Spleen (tissue), 11 donors: ENCODE results near the gene GLDN. TPM values are rescaled to one million over a fixed set of nuclear protein-coding genes. Genes with fewer than 3 reads are reported as not detected.

Experiments used
- DNase-seq: peaks from one replicate; pipeline ENCODE4 v3.0.0-alpha.2; 2020
- H3K27ac ChIP-seq, 8 donors: fragments of 200-600 bp; sonication (generic) in 7 of 8; 1 replicate in 4 of 8; 2 replicates in 4 of 8; pipeline versions ENCODE4 v1.5.0 to v1.8.0; 2016 to 2021; ENCODE audit warnings: inconsistent platforms in 4 of 8, mild to moderate bottlenecking in 4 of 8, moderate library complexity in 1 of 8
- H3K27me3 ChIP-seq, 7 donors: fragments of 200-600 bp; sonication (generic) in 6 of 7; replicated peaks in 1 of 7; 1 replicate in 4 of 7; 2 replicates in 3 of 7; pipeline versions ENCODE4 v1.5.0 to v1.8.0; 2016 to 2021; ENCODE audit warnings: inconsistent platforms in 3 of 7, mild to moderate bottlenecking in 1 of 7
- H3K36me3 ChIP-seq, 6 donors: fragments of 200-600 bp; sonication (generic) in 5 of 6; 1 replicate in 4 of 6; 2 replicates in 2 of 6; pipeline versions ENCODE4 v1.5.0 to v1.8.0; 2016 to 2021; ENCODE audit warnings: inconsistent platforms in 2 of 6
- H3K4me1 ChIP-seq, 6 donors: fragments of 200-600 bp; sonication (generic) in 5 of 6; 1 replicate in 3 of 6; 2 replicates in 3 of 6; pipeline versions ENCODE4 v1.5.0 to v1.8.0; 2016 to 2021; ENCODE audit warnings: inconsistent platforms in 3 of 6
- H3K4me3 ChIP-seq, 8 donors: fragments of 200-600 bp; sonication (generic) in 7 of 8; 1 replicate in 4 of 8; 2 replicates in 4 of 8; pipeline versions ENCODE4 v1.5.0 to v1.8.0; 2016 to 2021; ENCODE audit warnings: inconsistent platforms in 4 of 8, mild to moderate bottlenecking in 4 of 8, moderate library complexity in 2 of 8
- H3K9me3 ChIP-seq, 8 donors: fragments of 200-600 bp; sonication (generic) in 7 of 8; 1 replicate in 4 of 8; 2 replicates in 4 of 8; pipeline versions ENCODE4 v1.5.0 to v1.8.0; 2016 to 2021; ENCODE audit warnings: inconsistent platforms in 4 of 8
- POLR2A ChIP-seq, 3 donors: fragments of 450-650 bp; IDR thresholded peaks; one replicate each; pipeline ENCODE4 v1.5.1; 2017; ENCODE audit warnings: antibody characterized with exemption in 3 of 3, mild to moderate bottlenecking in 1 of 3
- POLR2AphosphoS5 ChIP-seq, 3 donors: sonication (generic); formaldehyde crosslinking; IDR thresholded peaks; one replicate each; pipeline ENCODE4 v1.5.1; 2017; ENCODE audit warnings: antibody characterized with exemption in 3 of 3
- WGBS, 5 donors: extraction: QIAGEN DNeasy Blood & Tissue Kit in 3 of 5; methylation state at CpG; one replicate each; pipeline versions ENCODE4 v1.1.5 to v1.1.7; 2013 to 2018; 5-methylcytosine and 5-hydroxymethylcytosine counted together
- intact Hi-C: fragments of 100-400 bp; cut with DNase I; formaldehyde crosslinking; loops from one replicate; pipeline ENCODE4 v1.15.0; 2023; ENCODE audit warnings: low total_unique reads
- polyA plus RNA-seq, 3 donors: library from polyadenylated mRNA; stranded (reverse); fragments of 200-250 nt; gene quantifications; one replicate each; pipeline ENCODE4 v1.2.1, GENCODE V29; 2013
- total RNA-seq, 7 donors: library from RNA; depleted of rRNA in 3 of 7; stranded (reverse); fragments of >200 nt in 3 of 7; fragmentation: NEBNext Ultra II Directional in 4 of 7; extraction: Animal tissue kit (Norgen Biotek cat#: 25700) in 4 of 7; gene quantifications; one replicate each; pipeline versions ENCODE4 v1.1.0 to v1.2.1, GENCODE V29; 2016 to 2021
- TF ChIP-seq, protein P1 (sequence below), 11 experiments: fragments of 200-600 bp in 7 of 11; fragments of 450-650 bp in 4 of 11; sonication (generic) in 4 of 11; IDR thresholded peaks in 8 of 11; conservative IDR thresholded peaks in 3 of 11; 1 replicate in 7 of 11; 2 replicates in 4 of 11; pipeline versions ENCODE4 v1.4.0 to v1.8.0; 2016 to 2021; ENCODE audit warnings: antibody characterized with exemption in 11 of 11, inconsistent platforms in 4 of 11, mild to moderate bottlenecking in 1 of 11
- donor health status: healthy with polysubstance abuse.
- donor health status: DM: no; HTN: no; CAD: no; lungs with moderate emphysema.
- donor health status: DM: no; HTN: no; CAD: no.
- donor health status: Bipolar disorder and iron deficiency.
- donor health status: healthy.
- donor health status: DM: no; HTN: no; CAD: no.
- donor health status: DM: yes; HTN: yes; CAD: no.

GLDN gene
- total and polyA plus RNA-seq, 10 donors = 0.94 to 18.2 (median 3.5) TPM

DNA sequence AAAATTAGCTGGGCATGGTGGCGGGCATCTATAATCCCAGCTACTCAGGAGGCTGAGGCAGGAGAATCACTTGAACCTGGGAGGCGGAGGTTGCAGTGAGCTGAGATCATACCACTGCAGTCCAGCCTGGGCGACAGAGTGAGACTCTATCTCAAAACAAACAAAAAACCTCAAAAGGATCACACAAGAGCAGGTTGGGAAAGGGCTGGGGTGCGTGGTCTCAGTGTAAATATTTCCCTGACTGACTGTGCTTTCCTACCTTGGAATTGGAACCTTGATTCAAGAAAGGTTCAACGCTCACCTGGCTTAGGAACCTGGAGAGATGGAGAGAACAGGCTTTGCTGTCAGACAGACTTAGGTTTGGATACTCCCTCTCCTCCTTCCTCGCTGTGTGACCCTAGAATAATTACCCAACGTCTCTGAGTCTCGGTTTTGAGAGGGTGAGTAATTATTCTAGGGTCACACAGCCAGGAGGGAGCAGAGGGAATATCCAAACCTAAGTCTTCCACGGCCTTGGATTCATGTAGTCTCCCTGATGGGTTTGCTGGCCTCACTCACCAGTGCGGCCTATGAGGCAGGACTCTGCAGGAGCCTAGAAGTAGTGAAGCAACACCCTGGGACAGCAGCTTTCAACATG, 27.7 kb upstream of the GLDN start:
- Histone ChIP-seq H3K4me3 (no peak overlapping the region), H3K9me3 (no peaks in the 10 kb centered on the region), H3K36me3 (no peaks in the 10 kb centered on the region), H3K27me3 (peaks cover 0 to 15% (median 0%) of the 10 kb centered on the region in 7 donors), H3K27ac (no peak overlapping the region), H3K4me1 (peaks cover 0 to 12% (median 0%) of the 10 kb centered on the region in 6 donors)
- intact Hi-C loops = no loop called here
- TF ChIP-seq POLR2AphosphoS5 (IDR thresholded peaks at IDR 0.05) (no peak), POLR2A (IDR thresholded peaks at IDR 0.05) (no peak)
- TF ChIP-seq, protein P1, sequence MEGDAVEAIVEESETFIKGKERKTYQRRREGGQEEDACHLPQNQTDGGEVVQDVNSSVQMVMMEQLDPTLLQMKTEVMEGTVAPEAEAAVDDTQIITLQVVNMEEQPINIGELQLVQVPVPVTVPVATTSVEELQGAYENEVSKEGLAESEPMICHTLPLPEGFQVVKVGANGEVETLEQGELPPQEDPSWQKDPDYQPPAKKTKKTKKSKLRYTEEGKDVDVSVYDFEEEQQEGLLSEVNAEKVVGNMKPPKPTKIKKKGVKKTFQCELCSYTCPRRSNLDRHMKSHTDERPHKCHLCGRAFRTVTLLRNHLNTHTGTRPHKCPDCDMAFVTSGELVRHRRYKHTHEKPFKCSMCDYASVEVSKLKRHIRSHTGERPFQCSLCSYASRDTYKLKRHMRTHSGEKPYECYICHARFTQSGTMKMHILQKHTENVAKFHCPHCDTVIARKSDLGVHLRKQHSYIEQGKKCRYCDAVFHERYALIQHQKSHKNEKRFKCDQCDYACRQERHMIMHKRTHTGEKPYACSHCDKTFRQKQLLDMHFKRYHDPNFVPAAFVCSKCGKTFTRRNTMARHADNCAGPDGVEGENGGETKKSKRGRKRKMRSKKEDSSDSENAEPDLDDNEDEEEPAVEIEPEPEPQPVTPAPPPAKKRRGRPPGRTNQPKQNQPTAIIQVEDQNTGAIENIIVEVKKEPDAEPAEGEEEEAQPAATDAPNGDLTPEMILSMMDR (IDR thresholded peaks at IDR 0.05 in 8 of 11, conservative IDR thresholded peaks at IDR 0.05 in 3 of 11) = no peak
- no peak for DNase-seq
- 73 to 93% (median 86%) methylated on average over 10 of the region's 10 CpGs for WGBS, 5 donors

- no peak overlapping the region for H3K4me3 ChIP-seq
- H3K36me3 ChIP-seq = no peaks in the 10 kb centered on the region
- TF ChIP-seq, protein P1 (IDR thresholded peaks at IDR 0.05 in 8 of 11, conservative IDR thresholded peaks at IDR 0.05 in 3 of 11) = no peak
- TF ChIP-seq POLR2AphosphoS5 (IDR thresholded peaks at IDR 0.05) (no peak), POLR2A (IDR thresholded peaks at IDR 0.05) (no peak)
- no peak overlapping the region for H3K27ac ChIP-seq
- H3K4me1 ChIP-seq = peaks cover 0 to 7% (median 0%) of the 10 kb centered on the region in 6 donors
- H3K9me3 ChIP-seq = no peaks in the 10 kb centered on the region
- 80 to 86% (median 81%) methylated on average over 10 of the region's 10 CpGs for WGBS, 5 donors
- peaks cover 0 to 12% (median 0%) of the 10 kb centered on the region in 7 donors for H3K27me3 ChIP-seq
- no peak for DNase-seq
- intact Hi-C loops = no loop called here
Measured at GRCh38 chr15:51314391-51315337, 26.8 kb upstream of the GLDN start.

DNA sequence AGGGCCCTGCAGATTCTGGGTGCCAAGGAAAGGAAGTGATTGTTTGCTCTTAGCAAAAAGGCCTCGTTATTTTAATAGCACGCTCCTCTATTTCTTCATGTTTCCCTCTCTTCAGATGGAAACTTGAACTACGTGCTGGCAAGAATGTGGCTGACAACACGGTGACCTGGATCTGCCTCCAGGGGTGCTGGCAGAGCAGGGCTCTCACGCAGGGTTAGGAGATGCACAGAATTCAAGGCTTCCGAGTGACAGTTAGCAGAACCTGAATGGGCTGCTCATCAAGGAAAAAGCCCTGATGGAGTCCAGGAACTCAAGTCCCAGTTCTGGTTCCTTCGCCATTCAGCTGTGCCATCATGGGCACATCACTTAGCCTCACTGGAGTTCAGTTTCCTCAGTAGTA, 25.7 kb upstream of the GLDN start:
- Histone ChIP-seq H3K4me1 (peaks cover 0 to 7% (median 0%) of the 10 kb centered on the region in 6 donors), H3K9me3 (no peaks in the 10 kb centered on the region), H3K27ac (no peak overlapping the region), H3K4me3 (no peak overlapping the region), H3K27me3 (peaks cover 0 to 12% (median 0%) of the 10 kb centered on the region in 7 donors), H3K36me3 (no peaks in the 10 kb centered on the region)
- WGBS, 5 donors = 86 to 94% (median 89%) methylated on average over 7 of the region's 7 CpGs
- DNase-seq = no peak
- no peak for TF ChIP-seq POLR2AphosphoS5 (IDR thresholded peaks at IDR 0.05)
- TF ChIP-seq, protein P1 (IDR thresholded peaks at IDR 0.05 in 8 of 11, conservative IDR thresholded peaks at IDR 0.05 in 3 of 11) = no peak
- no peak for TF ChIP-seq POLR2A (IDR thresholded peaks at IDR 0.05)
- intact Hi-C loops = no loop called here

DNA sequence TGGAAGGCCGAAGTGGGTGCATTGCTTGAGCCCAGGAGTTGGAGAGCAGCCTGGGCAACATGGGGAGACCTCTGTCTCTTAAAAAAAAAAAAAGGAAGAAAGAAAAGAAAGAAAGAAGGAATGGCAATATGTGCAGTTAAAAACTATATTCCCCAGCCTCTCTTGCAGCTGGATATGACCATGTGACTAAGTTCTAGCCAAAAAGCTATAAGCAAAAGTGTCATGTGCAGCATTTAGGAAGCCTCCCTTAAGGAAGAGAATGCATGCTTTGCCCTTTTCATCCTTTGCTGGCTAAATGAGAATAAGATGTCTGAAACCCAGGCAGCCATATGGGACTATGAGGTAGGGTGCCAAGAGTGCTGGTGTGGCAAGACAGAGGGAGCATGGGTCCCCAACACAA, 24.8 kb upstream of the GLDN start:
- Histone ChIP-seq H3K9me3 (no peaks in the 10 kb centered on the region), H3K4me3 (no peak overlapping the region), H3K27me3 (peaks cover 0 to 12% (median 0%) of the 10 kb centered on the region in 7 donors), H3K4me1 (peaks cover 0 to 7% (median 0%) of the 10 kb centered on the region in 6 donors), H3K27ac (no peak overlapping the region), H3K36me3 (no peaks in the 10 kb centered on the region)
- WGBS, 5 donors = 86 to 91% (median 88%) methylated on average over 1 of the region's 1 CpG
- TF ChIP-seq POLR2A (IDR thresholded peaks at IDR 0.05) = no peak
- no peak for DNase-seq
- intact Hi-C loops = no loop called here
